Natural killer cell (primary cell): ENCODE measurements around the gene RRAS. TPM values are rescaled to one million over a fixed set of nuclear protein-coding genes. Genes with fewer than 3 reads are reported as not detected.
A peak's percentile ranks its signal among the peaks of the same experiment; 100 is the strongest.

Experiments used
- ATAC-seq, 3 donors: fragments of 150-1000 bp in 2 of 3; fragments of 200-7000 bp in 1 of 3; cut with Tn5 transposase; 1 replicate in 1 of 3; 2 replicates in 2 of 3; pipeline ENCODE4 v1.10.0; 2021; ENCODE audit warnings: mild to moderate bottlenecking in 2 of 3, moderate library complexity in 2 of 3
- DNase-seq, 2 donors: peaks; one replicate each; pipeline versions ENCODE4 v3.0.0 to v3.0.0-alpha.2; 2013 to 2021; ENCODE audit warnings: mixed read lengths in 1 of 2
- H3K27ac ChIP-seq: one replicate; pipeline ENCODE4 v1.5.1; 2013; ENCODE audit warnings: mild to moderate bottlenecking, low read length
- H3K27me3 ChIP-seq: one replicate; pipeline ENCODE4 v1.6.1; 2013; ENCODE audit warnings: low read length; ENCODE audit not compliant: control insufficient read depth, insufficient read depth
- H3K36me3 ChIP-seq: one replicate; pipeline ENCODE4 v1.6.1; 2013; ENCODE audit warnings: low read length; ENCODE audit not compliant: control insufficient read depth, insufficient read depth
- H3K4me1 ChIP-seq: one replicate; pipeline ENCODE4 v1.6.1; 2013; ENCODE audit warnings: low read length; ENCODE audit not compliant: control insufficient read depth, insufficient read depth
- H3K4me3 ChIP-seq: one replicate; pipeline ENCODE4 v1.5.1; 2013; ENCODE audit warnings: low read length
- H3K9me3 ChIP-seq: one replicate; pipeline ENCODE4 v1.6.1; 2013; ENCODE audit warnings: low read length; ENCODE audit not compliant: control insufficient read depth, insufficient read depth
- H3K27ac Mint-ChIP-seq, 2 donors: one replicate each; pipeline ENCODE4 v1.8.0; 2022; ENCODE audit warnings: mild to moderate bottlenecking in 2 of 2, mixed read lengths in 2 of 2, moderate library complexity in 1 of 2
- H3K27me3 Mint-ChIP-seq, 2 donors: one replicate each; pipeline ENCODE4 v1.8.0; 2022; ENCODE audit warnings: low read depth in 2 of 2, mixed read lengths in 2 of 2
- H3K36me3 Mint-ChIP-seq: one replicate; pipeline ENCODE4 v1.8.0; 2022; ENCODE audit warnings: mixed read lengths
- H3K4me1 Mint-ChIP-seq, 2 donors: one replicate each; pipeline ENCODE4 v1.8.0; 2022; ENCODE audit warnings: mixed read lengths in 2 of 2
- H3K4me3 Mint-ChIP-seq: one replicate; pipeline ENCODE4 v1.8.0; 2022; ENCODE audit warnings: mild to moderate bottlenecking, moderate library complexity, mixed read lengths
- H3K9me3 Mint-ChIP-seq, 2 donors: one replicate each; pipeline ENCODE4 v1.8.0; 2022; ENCODE audit warnings: mixed read lengths in 2 of 2
- WGBS: methylation state at CpG from one replicate; pipeline ENCODE4 v1.1.7; 2013; ENCODE audit warnings: missing lambda C conversion rate; ENCODE audit not compliant: insufficient coverage; 5-methylcytosine and 5-hydroxymethylcytosine counted together
- intact Hi-C: fragments of 100-400 bp; cut with micrococcal nuclease; formaldehyde crosslinking; loops from one replicate; pipeline ENCODE4 v1.14.2; 2022
- total RNA-seq, 4 donors: library from RNA; stranded (reverse); fragments of 120-200 nt in 1 of 4; gene quantifications; one replicate each; pipeline versions ENCODE4 v1.2.3 to v1.2.4, GENCODE V29; 2013 to 2022
- TF ChIP-seq, protein P1 (sequence below): fragments of 200-600 bp; IDR thresholded peaks from one replicate; pipeline ENCODE4 v1.8.0; 2022; ENCODE audit warnings: antibody characterized with exemption

Gene RRAS
- total RNA-seq, 3 donors from 2014 or later (not counting 1 experiment from before 2014, with no cell fraction given): 2.0 to 7.7 (median 5.9) TPM

DNA sequence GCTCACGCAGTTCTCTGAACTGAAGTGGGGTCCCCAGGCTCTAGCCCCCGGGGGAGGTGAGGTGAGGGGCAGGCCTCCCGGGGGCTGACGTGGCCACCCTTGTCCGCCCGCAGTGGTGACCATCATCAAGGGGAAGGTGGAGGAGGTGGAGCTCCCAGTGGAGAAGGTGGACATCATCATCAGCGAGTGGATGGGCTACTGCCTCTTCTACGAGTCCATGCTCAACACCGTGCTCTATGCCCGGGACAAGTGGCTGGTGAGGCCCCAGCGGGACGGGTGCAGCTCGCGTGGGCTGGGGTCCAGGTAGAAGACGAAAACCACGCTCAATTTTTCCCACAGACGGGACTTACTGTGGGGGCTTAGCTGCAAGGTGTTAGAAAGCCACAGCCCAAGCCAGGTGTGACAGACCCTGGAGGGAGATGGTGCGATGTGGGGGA is 43.9 kb upstream of the RRAS start:
- no peak overlapping the region for H3K4me3 ChIP-seq
- peaks cover 44% of the 10 kb centered on the region for H3K36me3 ChIP-seq
- H3K27me3 ChIP-seq: no peaks in the 10 kb centered on the region
- WGBS: 93% methylated on average over 18 of the region's 18 CpGs
- H3K4me1 ChIP-seq: peaks cover 17% of the 10 kb centered on the region
- H3K9me3 Mint-ChIP-seq: no peaks in the 10 kb centered on the region
- no peak overlapping the region for H3K27ac ChIP-seq
- ATAC-seq: no peak
- intact Hi-C loops: no loop called here
- no peaks in the 10 kb centered on the region for H3K36me3 Mint-ChIP-seq
- no peak for DNase-seq
- H3K4me3 Mint-ChIP-seq: no peak overlapping the region
- H3K27me3 Mint-ChIP-seq: no peaks in the 10 kb centered on the region
- H3K9me3 ChIP-seq: no peaks in the 10 kb centered on the region
- TF ChIP-seq, protein P1, sequence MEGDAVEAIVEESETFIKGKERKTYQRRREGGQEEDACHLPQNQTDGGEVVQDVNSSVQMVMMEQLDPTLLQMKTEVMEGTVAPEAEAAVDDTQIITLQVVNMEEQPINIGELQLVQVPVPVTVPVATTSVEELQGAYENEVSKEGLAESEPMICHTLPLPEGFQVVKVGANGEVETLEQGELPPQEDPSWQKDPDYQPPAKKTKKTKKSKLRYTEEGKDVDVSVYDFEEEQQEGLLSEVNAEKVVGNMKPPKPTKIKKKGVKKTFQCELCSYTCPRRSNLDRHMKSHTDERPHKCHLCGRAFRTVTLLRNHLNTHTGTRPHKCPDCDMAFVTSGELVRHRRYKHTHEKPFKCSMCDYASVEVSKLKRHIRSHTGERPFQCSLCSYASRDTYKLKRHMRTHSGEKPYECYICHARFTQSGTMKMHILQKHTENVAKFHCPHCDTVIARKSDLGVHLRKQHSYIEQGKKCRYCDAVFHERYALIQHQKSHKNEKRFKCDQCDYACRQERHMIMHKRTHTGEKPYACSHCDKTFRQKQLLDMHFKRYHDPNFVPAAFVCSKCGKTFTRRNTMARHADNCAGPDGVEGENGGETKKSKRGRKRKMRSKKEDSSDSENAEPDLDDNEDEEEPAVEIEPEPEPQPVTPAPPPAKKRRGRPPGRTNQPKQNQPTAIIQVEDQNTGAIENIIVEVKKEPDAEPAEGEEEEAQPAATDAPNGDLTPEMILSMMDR: no peak
- peak overlapping the region in 1 of 2 donors; percentile 38 for H3K27ac Mint-ChIP-seq
- peaks cover 0 to 35% of the 10 kb centered on the region in 2 donors for H3K4me1 Mint-ChIP-seq

DNA sequence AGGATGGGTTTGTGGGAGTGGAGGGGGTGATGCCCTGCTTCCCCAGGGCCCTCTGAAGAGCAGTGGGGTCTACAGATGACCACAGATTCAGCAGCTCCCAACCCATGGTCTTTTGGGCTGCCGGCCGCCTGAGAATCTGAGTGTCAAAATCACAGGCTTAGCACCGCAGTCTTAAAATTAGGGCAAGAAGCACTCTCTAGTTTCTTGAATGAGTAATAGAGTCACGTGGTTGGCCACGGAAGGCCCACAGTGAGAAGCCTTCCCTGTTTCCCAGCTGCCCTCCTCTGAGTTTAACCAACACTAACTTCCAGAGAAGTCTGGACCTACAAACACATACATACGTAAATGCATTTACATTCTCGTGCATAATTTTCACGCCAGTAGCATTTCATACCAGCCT is 42.3 kb upstream of the RRAS start:
- no peak overlapping the region for H3K27ac Mint-ChIP-seq
- Histone ChIP-seq H3K27ac (no peak overlapping the region), H3K4me3 (no peak overlapping the region), H3K27me3 (no peaks in the 10 kb centered on the region), H3K36me3 (peaks cover 41% of the 10 kb centered on the region), H3K9me3 (no peaks in the 10 kb centered on the region), H3K4me1 (peaks cover 28% of the 10 kb centered on the region)
- no peaks in the 10 kb centered on the region for H3K27me3 Mint-ChIP-seq
- H3K9me3 Mint-ChIP-seq: no peaks in the 10 kb centered on the region
- no peak for ATAC-seq
- H3K4me3 Mint-ChIP-seq: no peak overlapping the region
- DNase-seq: peak in 1 of 2 donors; percentile 23
- H3K36me3 Mint-ChIP-seq: no peaks in the 10 kb centered on the region
- intact Hi-C loops: no loop called here
- WGBS: 92% methylated on average over 8 of the region's 8 CpGs
- TF ChIP-seq, protein P1: no peak
- H3K4me1 Mint-ChIP-seq: peaks cover 10 to 38% of the 10 kb centered on the region in 2 donors

DNA sequence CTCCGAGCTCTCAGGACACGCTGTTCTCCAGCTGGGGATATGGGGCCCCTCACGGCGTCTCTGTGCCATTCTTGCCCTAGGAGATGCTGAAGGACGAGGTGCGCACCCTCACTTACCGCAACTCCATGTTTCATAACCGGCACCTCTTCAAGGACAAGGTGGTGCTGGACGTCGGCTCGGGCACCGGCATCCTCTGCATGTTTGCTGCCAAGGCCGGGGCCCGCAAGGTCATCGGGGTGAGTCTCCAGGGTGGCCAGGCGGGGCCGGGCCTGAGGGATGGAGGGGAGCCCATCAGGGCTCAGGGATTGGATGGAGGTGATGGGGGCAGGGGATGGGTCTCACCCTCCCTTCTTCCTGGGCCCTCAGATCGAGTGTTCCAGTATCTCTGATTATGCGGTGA is 41.9 kb upstream of the RRAS start:
- Mint-ChIP-seq H3K4me3 (no peak overlapping the region), H3K4me1 (peaks cover 14 to 38% of the 10 kb centered on the region in 2 donors), H3K27ac (no peak overlapping the region), H3K36me3 (no peaks in the 10 kb centered on the region), H3K27me3 (no peaks in the 10 kb centered on the region), H3K9me3 (no peaks in the 10 kb centered on the region)
- ATAC-seq: no peak
- 96% methylated on average over 19 of the region's 19 CpGs for WGBS
- TF ChIP-seq, protein P1: no peak
- Histone ChIP-seq H3K27ac (no peak overlapping the region), H3K9me3 (no peaks in the 10 kb centered on the region), H3K27me3 (no peaks in the 10 kb centered on the region), H3K4me1 (peaks cover 28% of the 10 kb centered on the region), H3K4me3 (no peak overlapping the region), H3K36me3 (peaks cover 41% of the 10 kb centered on the region)
- intact Hi-C loops: loop anchor here (2.0 kb wide), 2 partner anchors 17 to 113 kb away; partner anchors contain the start of genes BCL2L12 and IRF3
- DNase-seq: peak in 1 of 2 donors; percentile 6
